NT2/D1 (cell line): ENCODE measurements around the gene HOXB3.

ENCODE experiments used
- SUZ12 ChIP-seq: IDR thresholded peaks from 2 replicates; pipeline ENCODE4 v1.6.1; 2011; ENCODE audit not compliant: insufficient read length, insufficient read depth; ENCODE audit errors: extremely low read depth
- YY1 ChIP-seq: IDR thresholded peaks from 2 replicates; pipeline ENCODE4 v1.6.1; 2011; ENCODE audit not compliant: insufficient read length, insufficient read depth
- ZNF274 ChIP-seq: IDR thresholded peaks from 2 replicates; pipeline ENCODE4 v1.6.1; 2011; ENCODE audit warnings: mild to moderate bottlenecking, low read depth, low read length

- TF ChIP-seq SUZ12 (no peak), YY1 (no peak), ZNF274 (no peak)
These were observed 7.3 kb downstream of the HOXB3 start for GRCh38 chr17:48582750-48583069.
